ENCODE results near the gene CD81.

CD81 gene

DNA sequence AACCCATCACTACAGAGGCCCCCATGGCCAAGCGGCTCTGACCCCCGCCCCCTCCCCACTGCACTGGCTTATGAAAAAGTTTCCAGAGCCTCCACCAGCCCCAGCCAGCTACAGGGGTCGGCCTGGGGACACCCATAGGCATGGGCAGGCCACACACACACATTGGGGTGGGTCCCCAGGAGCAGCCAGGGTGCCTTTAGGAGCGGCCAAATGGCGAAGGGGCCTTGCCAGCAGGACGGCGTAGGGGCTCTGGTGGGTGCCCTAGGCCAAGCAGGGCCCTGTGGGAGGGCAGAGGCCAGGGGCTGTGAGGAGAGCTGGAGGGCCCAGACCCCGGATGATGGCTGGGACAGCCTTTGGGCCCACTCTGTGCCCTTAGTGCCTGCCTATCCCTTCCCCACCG is 33.5 kb downstream of the CD81 start:
- no peaks in the 10 kb centered on the region for H3K9me3 ChIP-seq
- H3K4me1 ChIP-seq, result peaks cover 14% of the 10 kb centered on the region
- no peaks in the 10 kb centered on the region for H3K27me3 ChIP-seq
- TF ChIP-seq, protein P1, sequence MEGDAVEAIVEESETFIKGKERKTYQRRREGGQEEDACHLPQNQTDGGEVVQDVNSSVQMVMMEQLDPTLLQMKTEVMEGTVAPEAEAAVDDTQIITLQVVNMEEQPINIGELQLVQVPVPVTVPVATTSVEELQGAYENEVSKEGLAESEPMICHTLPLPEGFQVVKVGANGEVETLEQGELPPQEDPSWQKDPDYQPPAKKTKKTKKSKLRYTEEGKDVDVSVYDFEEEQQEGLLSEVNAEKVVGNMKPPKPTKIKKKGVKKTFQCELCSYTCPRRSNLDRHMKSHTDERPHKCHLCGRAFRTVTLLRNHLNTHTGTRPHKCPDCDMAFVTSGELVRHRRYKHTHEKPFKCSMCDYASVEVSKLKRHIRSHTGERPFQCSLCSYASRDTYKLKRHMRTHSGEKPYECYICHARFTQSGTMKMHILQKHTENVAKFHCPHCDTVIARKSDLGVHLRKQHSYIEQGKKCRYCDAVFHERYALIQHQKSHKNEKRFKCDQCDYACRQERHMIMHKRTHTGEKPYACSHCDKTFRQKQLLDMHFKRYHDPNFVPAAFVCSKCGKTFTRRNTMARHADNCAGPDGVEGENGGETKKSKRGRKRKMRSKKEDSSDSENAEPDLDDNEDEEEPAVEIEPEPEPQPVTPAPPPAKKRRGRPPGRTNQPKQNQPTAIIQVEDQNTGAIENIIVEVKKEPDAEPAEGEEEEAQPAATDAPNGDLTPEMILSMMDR (IDR thresholded peaks at IDR 0.05; ENCODE audit: low read depth, low read length), result no peak
- DNase-seq, result no peak
- H3K4me3 ChIP-seq (ENCODE audit: low read depth, low read length), result no peak overlapping the region
- H3K36me3 ChIP-seq, result no peaks in the 10 kb centered on the region

DNA sequence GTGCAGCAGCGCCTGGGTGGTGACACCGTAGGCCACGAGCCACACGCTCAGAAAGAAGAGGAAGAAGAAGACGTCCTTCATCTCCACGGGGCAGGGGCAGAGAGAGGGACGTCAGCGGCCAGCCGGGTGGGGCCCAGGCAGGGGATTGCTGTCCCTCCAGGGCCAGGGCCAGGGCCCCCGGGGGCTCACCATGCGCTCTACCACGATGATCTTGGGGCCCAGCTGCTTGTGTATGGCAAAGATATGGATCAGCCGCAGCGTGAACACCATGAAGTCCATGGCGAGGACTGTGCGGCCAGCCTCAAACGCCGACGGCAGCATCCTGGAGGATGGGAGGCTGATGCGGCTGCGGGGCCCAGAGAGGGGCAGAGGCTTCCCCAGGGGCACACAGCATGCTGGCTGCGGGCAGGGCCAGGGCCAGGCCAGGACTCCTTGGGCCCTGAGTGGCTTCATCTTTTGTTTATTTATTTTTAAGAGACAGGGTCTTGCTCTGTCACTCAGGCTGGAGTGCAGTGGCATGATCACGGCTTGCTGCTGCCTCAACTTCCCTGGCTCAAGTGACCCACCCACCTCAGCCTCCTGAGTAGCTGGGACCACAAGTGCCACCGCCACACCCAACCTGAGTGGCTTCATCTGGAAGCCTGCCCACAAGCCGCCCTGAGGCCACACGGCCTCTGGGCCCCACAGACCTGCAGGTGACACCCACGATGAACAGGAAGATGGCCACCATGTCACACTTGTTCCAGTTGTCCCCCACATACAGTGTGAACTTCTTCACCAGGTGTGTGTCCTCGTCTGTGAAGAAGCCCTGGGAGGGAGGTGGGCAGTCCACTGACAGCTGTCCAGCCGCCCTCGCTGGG is 34.6 kb downstream of the CD81 start:
- no peak for DNase-seq
- H3K4me3 ChIP-seq (ENCODE audit: low read depth, low read length), result no peak overlapping the region
- peaks cover 14% of the 10 kb centered on the region for H3K4me1 ChIP-seq
- TF ChIP-seq, protein P1 (IDR thresholded peaks at IDR 0.05; ENCODE audit: low read depth, low read length), result no peak
- no peaks in the 10 kb centered on the region for H3K27me3 ChIP-seq
- no peaks in the 10 kb centered on the region for H3K9me3 ChIP-seq
- H3K36me3 ChIP-seq, result no peaks in the 10 kb centered on the region

DNA sequence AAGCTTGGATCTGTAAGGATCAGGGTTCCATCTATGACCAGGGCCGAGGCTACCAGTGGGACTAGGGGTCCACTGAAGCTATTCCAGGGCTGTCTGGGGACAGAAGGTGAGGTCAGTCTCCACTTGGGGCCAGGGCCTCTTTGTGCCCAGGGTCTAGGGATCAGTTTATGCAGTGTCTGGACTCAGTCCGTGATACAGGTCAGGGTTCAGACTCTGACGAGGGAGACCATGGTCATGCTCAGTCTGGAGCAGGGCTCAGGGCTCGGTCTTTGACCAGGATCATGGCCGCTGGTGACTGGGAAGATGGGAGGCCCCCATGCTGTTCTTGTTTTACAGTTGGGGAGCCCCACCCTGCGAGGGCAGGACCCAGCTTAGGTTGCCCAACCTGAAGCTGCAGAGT is 35.2 kb downstream of the CD81 start:
- DNase-seq, result no peak
- TF ChIP-seq, protein P1 (IDR thresholded peaks at IDR 0.05; ENCODE audit: low read depth, low read length), result no peak
- H3K4me3 ChIP-seq (ENCODE audit: low read depth, low read length), result no peak overlapping the region
- no peaks in the 10 kb centered on the region for H3K9me3 ChIP-seq
- H3K27me3 ChIP-seq, result no peaks in the 10 kb centered on the region
- peaks cover 14% of the 10 kb centered on the region for H3K4me1 ChIP-seq
- H3K36me3 ChIP-seq, result no peaks in the 10 kb centered on the region

DNA sequence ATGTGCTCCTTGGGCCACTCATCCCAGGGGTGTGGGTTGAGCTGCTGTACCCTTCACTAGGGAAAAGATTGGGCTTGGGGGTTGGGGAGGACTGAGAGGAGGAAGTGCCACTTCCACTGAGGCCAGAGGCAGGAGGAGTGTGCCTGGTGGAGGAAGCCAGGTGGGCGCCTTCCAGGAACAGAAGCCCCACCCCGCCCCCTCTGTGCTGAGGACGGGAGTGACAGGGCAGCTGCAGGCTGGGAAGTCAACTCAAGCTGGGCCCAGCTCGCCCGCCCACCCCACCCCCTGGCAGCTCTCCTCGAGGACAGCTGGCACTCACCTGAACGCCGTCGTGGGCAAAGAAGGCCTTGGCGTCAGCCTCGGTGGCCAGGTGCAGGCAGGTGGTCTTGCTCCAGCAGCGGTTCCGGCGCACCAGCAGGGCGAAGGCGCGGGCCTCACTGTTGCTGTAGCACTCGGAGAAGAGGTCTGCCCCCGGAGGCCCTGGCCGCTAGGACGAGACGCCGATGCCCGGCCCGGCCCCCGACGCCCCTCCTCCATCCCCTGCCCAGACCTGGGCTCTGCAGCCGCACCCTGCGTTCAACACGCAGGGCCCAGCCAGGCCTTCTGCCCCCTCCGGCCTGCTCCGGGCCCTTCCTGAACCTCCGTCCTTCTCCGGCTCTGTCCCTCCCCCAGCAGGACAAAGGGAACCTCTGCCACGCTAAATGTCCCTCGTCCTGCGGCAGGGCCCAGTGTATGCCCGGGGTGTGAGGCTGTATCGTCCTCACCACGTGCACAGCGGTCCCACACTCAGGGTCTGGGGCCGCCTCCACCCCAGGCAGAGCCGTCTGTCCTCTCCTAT is 36.9 kb downstream of the CD81 start:
- Histone ChIP-seq H3K27me3 (no peaks in the 10 kb centered on the region), H3K9me3 (no peaks in the 10 kb centered on the region), H3K4me3 (ENCODE audit: low read depth, low read length) (no peak overlapping the region), H3K36me3 (no peaks in the 10 kb centered on the region), H3K4me1 (peaks cover 12% of the 10 kb centered on the region)
- DNase-seq, result no peak
- TF ChIP-seq, protein P1 (IDR thresholded peaks at IDR 0.05; ENCODE audit: low read depth, low read length), result no peak

DNA sequence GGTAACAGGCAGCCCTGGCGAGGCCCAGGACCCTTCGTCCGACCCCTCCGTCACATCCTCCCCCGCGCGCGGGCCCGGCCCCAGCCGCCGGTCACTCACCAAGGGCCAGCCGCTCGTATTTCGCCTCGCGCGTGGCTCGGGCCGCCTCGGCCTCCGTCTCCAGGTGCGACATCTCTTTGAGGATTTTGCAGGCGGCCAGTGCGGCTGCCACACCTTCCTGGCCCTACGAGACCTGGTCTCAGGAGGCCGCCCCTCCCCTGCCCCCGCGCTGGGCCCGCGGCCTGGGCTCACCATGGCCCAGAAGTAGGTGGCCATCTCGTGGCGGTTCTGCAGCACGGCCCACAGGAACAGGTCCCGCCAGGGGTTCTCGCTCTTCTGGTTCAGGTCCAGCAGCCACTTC is 37.5 kb downstream of the CD81 start:
- Histone ChIP-seq H3K36me3 (no peaks in the 10 kb centered on the region), H3K4me3 (ENCODE audit: low read depth, low read length) (no peak overlapping the region), H3K9me3 (no peaks in the 10 kb centered on the region), H3K4me1 (peaks cover 7% of the 10 kb centered on the region), H3K27me3 (no peaks in the 10 kb centered on the region)
- TF ChIP-seq, protein P1 (IDR thresholded peaks at IDR 0.05; ENCODE audit: low read depth, low read length), result no peak
- no peak for DNase-seq

Data from BE2C (cell line).